H1 (cell line): Measurements from ENCODE around the gene TFDP1. TPM values are rescaled to one million over a fixed set of nuclear protein-coding genes. Genes with fewer than 3 reads are reported as not detected.
A peak's percentile ranks its signal among the peaks of the same experiment; 100 is the strongest.

Experiments
- ASH2L ChIP-seq: fragments of 200-600, 300-600 bp; sonication (generic); IDR thresholded peaks from one replicate; pipeline ENCODE4 v1.7.1; 2017; ENCODE audit warnings: low read length
- CBX8 ChIP-seq: fragments of 300-800, 300-1000 bp; sonication (generic); IDR thresholded peaks from 2 replicates; pipeline ENCODE4 v1.7.1; 2016; ENCODE audit warnings: low read depth, low read length, borderline replicate concordance
- CHD2 ChIP-seq: IDR thresholded peaks from 2 replicates; pipeline ENCODE4 v1.6.1; 2012; ENCODE audit warnings: low read length, improper control_type of control experiment
- E2F6 ChIP-seq: IDR thresholded peaks from 2 replicates; pipeline ENCODE4 v1.6.1; 2012; ENCODE audit warnings: inconsistent platforms
- GABPA ChIP-seq: IDR thresholded peaks from 2 replicates; pipeline ENCODE4 v1.6.1; 2011; ENCODE audit warnings: mild to moderate bottlenecking, low read length, moderate library complexity, borderline replicate concordance; ENCODE audit not compliant: insufficient read depth
- KDM1A ChIP-seq: fragments of 200-600, 300-600 bp; sonication (generic); IDR thresholded peaks from 2 replicates; pipeline ENCODE4 v1.7.1; 2016; ENCODE audit warnings: mild to moderate bottlenecking, low read length, borderline replicate concordance
- NANOG ChIP-seq: IDR thresholded peaks from 2 replicates; pipeline ENCODE4 v1.6.1; 2011; ENCODE audit warnings: low read length, low read depth, mild to moderate bottlenecking, inconsistent platforms; ENCODE audit not compliant: insufficient read depth, poor library complexity, severe bottlenecking
- SRF ChIP-seq: IDR thresholded peaks from 2 replicates; pipeline ENCODE4 v1.6.1; 2011; ENCODE audit warnings: mild to moderate bottlenecking, low read depth, low read length, moderate library complexity
- USF2 ChIP-seq: IDR thresholded peaks from 2 replicates; pipeline ENCODE4 v1.6.1; 2011; ENCODE audit warnings: low read length, improper control_type of control experiment
- polyA plus RNA-seq, 7 experiments: library from polyadenylated mRNA; depleted of rRNA in 3 of 7; stranded (reverse) in 5 of 7; unstranded in 2 of 7; fragments of >200 nt in 5 of 7; fragments of 200-250 nt in 2 of 7; gene quantifications; 1 replicate in 5 of 7; 2 replicates in 1 of 7; 4 replicates in 1 of 7; pipeline versions ENCODE4 v1.2.1 to v1.2.3, GENCODE V29; 2011 to 2013; ENCODE audit warnings: missing spikeins in 2 of 7, mixed read lengths in 2 of 7
- total RNA-seq: library from RNA; stranded (reverse); fragmentation: NEBNext Ultra II Directional; extraction: Animal tissue kit (Norgen Biotek cat#: 25700); gene quantifications from 2 replicates; pipeline ENCODE4 v1.2.1, GENCODE V29; 2021

Gene TFDP1
- total and polyA plus RNA-seq, 2 of the 8 experiments (the other 6 are each of a cell fraction or from before 2014, with no cell fraction given), result 43.6 to 81.9 TPM

- TF ChIP-seq SRF (no peak), E2F6 (peak; percentile 46), USF2 (no peak), CHD2 (no peak), ASH2L (no peak), GABPA (no peak), KDM1A (no peak), CBX8 (no peak), NANOG (no peak)
These were observed 64.7 kb downstream of the TFDP1 start (continued) for GRCh38 chr13:113649212-113649611.
